SK-N-SH (cell line): Measurements from ENCODE around the gene FGFRL1.

Source experiments
- CHD2 ChIP-seq: fragments of 150-350 bp; IDR thresholded peaks from 2 replicates; pipeline ENCODE4 v1.6.1; 2018; ENCODE audit warnings: low read length; ENCODE audit not compliant: partially characterized antibody
- IRF3 ChIP-seq: fragments of 150-350 bp; IDR thresholded peaks from 2 replicates; pipeline ENCODE4 v1.6.1; 2016; ENCODE audit warnings: mild to moderate bottlenecking, low read depth, low read length
- JUND ChIP-seq: IDR thresholded peaks from 2 replicates; pipeline ENCODE4 v1.4.0; 2012
- POLR2AphosphoS5 ChIP-seq: IDR thresholded peaks from 2 replicates; pipeline ENCODE4 v1.6.1; 2012; ENCODE audit warnings: low read depth, low read length
- RAD21 ChIP-seq: IDR thresholded peaks from 2 replicates; pipeline ENCODE4 v1.6.1; 2012; ENCODE audit warnings: mild to moderate bottlenecking, low read length
- RCOR1 ChIP-seq: fragments of 150-350 bp; IDR thresholded peaks from 2 replicates; pipeline ENCODE4 v1.6.1; 2017; ENCODE audit warnings: antibody characterized with exemption, low read length
- TAF1 ChIP-seq: IDR thresholded peaks from 2 replicates; pipeline ENCODE4 v1.6.1; 2012; ENCODE audit warnings: low read depth, mild to moderate bottlenecking, low read length, moderate library complexity, borderline replicate concordance
- YY1 ChIP-seq: IDR thresholded peaks from 2 replicates; pipeline ENCODE4 v1.4.0; 2012; ENCODE audit warnings: low read depth, mild to moderate bottlenecking
- TF ChIP-seq, protein P1 (sequence below): fragments of 200-600 bp; sonication (generic); IDR thresholded peaks from 2 replicates; pipeline ENCODE4 v1.6.1; 2017; ENCODE audit warnings: antibody characterized with exemption, mild to moderate bottlenecking, moderate library complexity
- TF ChIP-seq, protein P2 (sequence below): IDR thresholded peaks from 2 replicates; pipeline ENCODE4 v1.4.0; 2012; ENCODE audit warnings: low read depth, borderline replicate concordance

DNA sequence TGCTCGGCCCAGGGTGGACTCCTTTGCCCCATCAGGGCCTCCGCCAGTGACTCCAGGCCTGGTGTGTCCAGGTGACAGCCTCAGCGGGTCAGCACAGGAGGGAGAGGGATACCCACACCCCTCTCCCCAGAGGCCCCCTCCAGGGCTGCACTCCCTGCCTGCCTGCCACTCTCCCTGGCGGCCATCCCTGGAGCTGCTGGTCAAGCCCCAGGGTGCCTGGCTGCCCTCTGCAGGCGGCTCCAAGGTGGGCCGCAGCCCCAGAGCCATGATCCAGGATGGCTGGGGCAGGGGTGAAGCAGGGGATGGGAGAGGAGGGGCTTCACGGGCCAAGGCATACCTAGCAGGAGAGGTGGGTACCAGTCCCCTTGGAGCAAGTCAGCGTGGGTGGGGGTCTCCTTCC, 3.8 kb downstream of the FGFRL1 start:
- no peak for TF ChIP-seq POLR2AphosphoS5
- no peak for TF ChIP-seq IRF3
- TF ChIP-seq YY1 = no peak
- no peak for TF ChIP-seq RAD21
- no peak for TF ChIP-seq JUND
- TF ChIP-seq, protein P1, sequence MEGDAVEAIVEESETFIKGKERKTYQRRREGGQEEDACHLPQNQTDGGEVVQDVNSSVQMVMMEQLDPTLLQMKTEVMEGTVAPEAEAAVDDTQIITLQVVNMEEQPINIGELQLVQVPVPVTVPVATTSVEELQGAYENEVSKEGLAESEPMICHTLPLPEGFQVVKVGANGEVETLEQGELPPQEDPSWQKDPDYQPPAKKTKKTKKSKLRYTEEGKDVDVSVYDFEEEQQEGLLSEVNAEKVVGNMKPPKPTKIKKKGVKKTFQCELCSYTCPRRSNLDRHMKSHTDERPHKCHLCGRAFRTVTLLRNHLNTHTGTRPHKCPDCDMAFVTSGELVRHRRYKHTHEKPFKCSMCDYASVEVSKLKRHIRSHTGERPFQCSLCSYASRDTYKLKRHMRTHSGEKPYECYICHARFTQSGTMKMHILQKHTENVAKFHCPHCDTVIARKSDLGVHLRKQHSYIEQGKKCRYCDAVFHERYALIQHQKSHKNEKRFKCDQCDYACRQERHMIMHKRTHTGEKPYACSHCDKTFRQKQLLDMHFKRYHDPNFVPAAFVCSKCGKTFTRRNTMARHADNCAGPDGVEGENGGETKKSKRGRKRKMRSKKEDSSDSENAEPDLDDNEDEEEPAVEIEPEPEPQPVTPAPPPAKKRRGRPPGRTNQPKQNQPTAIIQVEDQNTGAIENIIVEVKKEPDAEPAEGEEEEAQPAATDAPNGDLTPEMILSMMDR = no peak
- no peak for TF ChIP-seq TAF1
- TF ChIP-seq RCOR1 = no peak
- TF ChIP-seq, protein P2, sequence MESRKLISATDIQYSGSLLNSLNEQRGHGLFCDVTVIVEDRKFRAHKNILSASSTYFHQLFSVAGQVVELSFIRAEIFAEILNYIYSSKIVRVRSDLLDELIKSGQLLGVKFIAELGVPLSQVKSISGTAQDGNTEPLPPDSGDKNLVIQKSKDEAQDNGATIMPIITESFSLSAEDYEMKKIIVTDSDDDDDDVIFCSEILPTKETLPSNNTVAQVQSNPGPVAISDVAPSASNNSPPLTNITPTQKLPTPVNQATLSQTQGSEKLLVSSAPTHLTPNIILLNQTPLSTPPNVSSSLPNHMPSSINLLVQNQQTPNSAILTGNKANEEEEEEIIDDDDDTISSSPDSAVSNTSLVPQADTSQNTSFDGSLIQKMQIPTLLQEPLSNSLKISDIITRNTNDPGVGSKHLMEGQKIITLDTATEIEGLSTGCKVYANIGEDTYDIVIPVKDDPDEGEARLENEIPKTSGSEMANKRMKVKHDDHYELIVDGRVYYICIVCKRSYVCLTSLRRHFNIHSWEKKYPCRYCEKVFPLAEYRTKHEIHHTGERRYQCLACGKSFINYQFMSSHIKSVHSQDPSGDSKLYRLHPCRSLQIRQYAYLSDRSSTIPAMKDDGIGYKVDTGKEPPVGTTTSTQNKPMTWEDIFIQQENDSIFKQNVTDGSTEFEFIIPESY = no peak
- no peak for TF ChIP-seq CHD2
